ENCODE results near the gene EYA2.

The EYA2 gene

DNA sequence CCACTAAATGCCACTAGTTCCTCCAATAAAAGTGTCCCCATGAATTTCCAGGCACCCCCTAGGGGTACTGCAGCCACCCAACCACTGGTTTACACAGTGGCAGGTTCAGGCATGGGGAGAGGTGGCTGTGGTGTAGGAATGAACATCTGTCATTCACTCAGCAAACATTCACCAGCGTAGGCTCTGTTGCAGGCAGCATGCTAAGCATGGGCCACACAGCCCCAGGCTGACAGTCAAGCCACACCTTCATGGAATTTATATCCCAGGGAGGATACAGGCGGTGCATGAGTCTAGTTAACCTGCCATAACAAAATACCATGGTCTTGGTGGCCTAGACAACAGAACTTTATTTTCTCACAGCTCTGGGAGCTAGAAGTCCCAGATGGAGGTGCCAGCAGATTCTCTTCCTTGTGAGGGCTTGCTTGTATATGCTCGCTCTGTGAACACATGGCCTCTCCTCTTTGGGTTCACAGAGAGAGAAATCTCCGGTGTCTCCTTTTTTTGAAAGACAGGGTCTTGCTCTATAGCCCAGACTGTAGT, 135.7 kb downstream of the EYA2 start:
- no peak overlapping the region for H3K27ac ChIP-seq (ENCODE audit: low read depth in 2 of 2, low read length in 2 of 2)
- H3K36me3 ChIP-seq (ENCODE audit: control insufficient read depth in 2 of 2, insufficient read depth in 2 of 2, low read length in 2 of 2) = peaks cover 4 to 10% of the 10 kb centered on the region in 2 donors
- H3K27me3 ChIP-seq (ENCODE audit: control insufficient read depth in 2 of 2, insufficient read depth in 2 of 2, low read length in 2 of 2) = no peaks in the 10 kb centered on the region

DNA sequence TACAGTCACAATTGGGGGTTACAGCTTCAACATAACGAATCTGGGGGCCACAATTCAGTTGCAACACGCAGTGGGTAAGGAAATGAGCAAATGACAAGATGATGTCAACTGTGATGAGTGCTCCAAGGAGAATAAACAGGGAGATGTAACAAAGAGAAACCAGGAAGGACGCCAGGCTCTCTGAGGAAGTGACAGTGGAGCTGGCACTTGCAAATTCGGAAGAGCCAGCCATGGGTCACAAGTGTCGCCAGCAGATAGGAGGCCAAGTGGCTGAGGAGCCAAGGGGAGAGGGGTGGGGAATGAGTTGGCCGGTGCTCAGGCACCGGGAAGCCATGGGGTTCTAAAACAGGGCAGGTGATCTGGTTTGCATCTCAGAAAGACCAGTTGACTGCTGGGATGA, 136.4 kb downstream of the EYA2 start:
- Histone ChIP-seq H3K9ac (ENCODE audit: low read depth in 1 of 2, low read length in 2 of 2) (no peak overlapping the region), H3K36me3 (ENCODE audit: control insufficient read depth in 2 of 2, insufficient read depth in 2 of 2, low read length in 2 of 2) (peaks cover 4 to 10% of the 10 kb centered on the region in 2 donors), H3K27ac (ENCODE audit: low read depth in 2 of 2, low read length in 2 of 2) (no peak overlapping the region), H3K27me3 (ENCODE audit: control insufficient read depth in 2 of 2, insufficient read depth in 2 of 2, low read length in 2 of 2) (no peaks in the 10 kb centered on the region), H3K9me3 (ENCODE audit: control insufficient read depth in 2 of 2, low read length in 2 of 2) (peaks cover 0 to 3% of the 10 kb centered on the region in 2 donors), H3K4me3 (ENCODE audit: low read length in 2 of 2) (no peak overlapping the region), H3K4me1 (ENCODE audit: control insufficient read depth in 2 of 2, insufficient read depth in 2 of 2, low read length in 2 of 2) (no peaks in the 10 kb centered on the region)

More for the DNA sequence above, 135.7 kb downstream of the EYA2 start:
- Histone ChIP-seq H3K4me3 (ENCODE audit: low read length in 2 of 2) (no peak overlapping the region), H3K4me1 (ENCODE audit: control insufficient read depth in 2 of 2, insufficient read depth in 2 of 2, low read length in 2 of 2) (no peaks in the 10 kb centered on the region), H3K9me3 (ENCODE audit: control insufficient read depth in 2 of 2, low read length in 2 of 2) (peaks cover 0 to 3% of the 10 kb centered on the region in 2 donors), H3K9ac (ENCODE audit: low read depth in 1 of 2, low read length in 2 of 2) (no peak overlapping the region)

DNA sequence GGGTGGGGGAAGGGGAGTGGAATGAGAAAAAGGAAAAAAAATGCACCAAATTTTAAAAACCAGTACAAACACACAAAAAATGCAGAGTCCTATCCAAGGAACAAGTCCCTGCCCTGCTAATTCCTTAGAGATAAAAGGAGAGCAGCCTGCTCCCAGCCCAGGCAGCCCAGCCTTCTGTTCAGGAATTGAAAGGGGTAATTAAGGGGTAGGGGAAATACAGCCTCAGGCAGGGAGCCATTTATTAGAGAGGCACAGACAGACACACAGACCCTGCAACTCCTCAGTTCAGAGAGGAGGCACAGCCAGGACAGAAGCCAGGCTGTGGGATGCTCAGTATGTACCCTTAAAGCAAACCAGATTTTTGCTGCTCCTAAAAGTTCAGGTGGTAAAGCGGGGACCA, 137.2 kb downstream of the EYA2 start:
- Histone ChIP-seq H3K4me1 (ENCODE audit: control insufficient read depth in 2 of 2, insufficient read depth in 2 of 2, low read length in 2 of 2) (no peaks in the 10 kb centered on the region), H3K27me3 (ENCODE audit: control insufficient read depth in 2 of 2, insufficient read depth in 2 of 2, low read length in 2 of 2) (no peaks in the 10 kb centered on the region), H3K9ac (ENCODE audit: low read depth in 1 of 2, low read length in 2 of 2) (no peak overlapping the region), H3K27ac (ENCODE audit: low read depth in 2 of 2, low read length in 2 of 2) (no peak overlapping the region), H3K4me3 (ENCODE audit: low read length in 2 of 2) (no peak overlapping the region), H3K9me3 (ENCODE audit: control insufficient read depth in 2 of 2, low read length in 2 of 2) (peaks cover 0 to 3% of the 10 kb centered on the region in 2 donors), H3K36me3 (ENCODE audit: control insufficient read depth in 2 of 2, insufficient read depth in 2 of 2, low read length in 2 of 2) (peaks cover 4 to 10% of the 10 kb centered on the region in 2 donors)

DNA sequence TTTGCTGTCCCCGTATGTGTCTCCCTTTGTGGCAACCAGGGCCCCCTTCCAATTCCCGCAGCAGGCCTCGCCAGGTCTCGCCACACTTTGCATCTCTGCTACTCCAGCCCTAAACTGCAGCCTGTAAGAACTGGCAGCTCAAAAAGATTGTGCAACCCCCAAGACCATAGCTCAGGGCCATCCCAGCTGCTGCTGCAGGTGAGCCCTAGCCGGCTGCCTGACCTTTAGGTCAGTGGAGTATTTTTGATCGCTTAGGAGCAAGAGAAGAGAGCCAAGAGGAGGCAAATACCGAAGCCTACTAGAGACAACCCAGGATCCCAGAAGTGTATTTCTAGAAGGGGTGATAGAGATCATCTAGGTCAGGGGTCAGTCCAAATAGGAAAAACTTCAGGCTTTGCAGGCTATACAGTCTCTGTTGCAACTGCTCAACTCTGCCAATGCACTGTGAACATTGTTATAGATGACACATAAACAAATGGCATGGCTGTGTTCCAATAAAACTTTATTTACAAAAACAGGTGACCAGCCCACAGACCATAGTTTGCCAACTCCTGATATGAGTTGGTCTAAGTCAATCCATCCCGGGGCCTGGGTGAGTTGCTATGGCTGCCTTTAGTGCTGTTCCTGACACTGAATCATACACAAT, 138.4 kb downstream of the EYA2 start:
- Histone ChIP-seq H3K4me1 (ENCODE audit: control insufficient read depth in 2 of 2, insufficient read depth in 2 of 2, low read length in 2 of 2) (no peaks in the 10 kb centered on the region), H3K27ac (ENCODE audit: low read depth in 2 of 2, low read length in 2 of 2) (no peak overlapping the region), H3K27me3 (ENCODE audit: control insufficient read depth in 2 of 2, insufficient read depth in 2 of 2, low read length in 2 of 2) (no peaks in the 10 kb centered on the region), H3K4me3 (ENCODE audit: low read length in 2 of 2) (no peak overlapping the region), H3K9me3 (ENCODE audit: control insufficient read depth in 2 of 2, low read length in 2 of 2) (peaks cover 0 to 3% of the 10 kb centered on the region in 2 donors), H3K9ac (ENCODE audit: low read depth in 1 of 2, low read length in 2 of 2) (no peak overlapping the region), H3K36me3 (ENCODE audit: control insufficient read depth in 2 of 2, insufficient read depth in 2 of 2, low read length in 2 of 2) (peaks cover 4 to 9% of the 10 kb centered on the region in 2 donors)

DNA sequence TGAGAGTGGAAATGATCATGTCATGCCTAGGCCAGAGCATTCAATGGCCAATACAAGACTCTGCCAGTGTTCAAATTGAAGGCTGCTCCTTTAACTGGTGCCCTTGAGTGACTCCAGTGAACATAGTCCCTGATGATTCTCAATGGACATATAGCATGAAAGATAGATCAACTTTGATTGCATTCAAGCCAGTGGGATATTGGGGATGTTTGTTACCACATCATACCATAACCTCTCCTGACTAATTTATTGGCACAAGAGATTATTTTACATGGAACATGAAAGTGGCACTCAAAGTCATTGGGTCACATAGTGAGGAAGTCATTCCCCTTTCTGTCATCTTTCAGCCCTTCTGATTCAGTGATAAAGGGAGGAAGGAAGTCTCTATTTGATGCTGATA, 139.0 kb downstream of the EYA2 start:
- Histone ChIP-seq H3K27me3 (ENCODE audit: control insufficient read depth in 2 of 2, insufficient read depth in 2 of 2, low read length in 2 of 2) (no peaks in the 10 kb centered on the region), H3K4me1 (ENCODE audit: control insufficient read depth in 2 of 2, insufficient read depth in 2 of 2, low read length in 2 of 2) (no peaks in the 10 kb centered on the region), H3K9ac (ENCODE audit: low read depth in 1 of 2, low read length in 2 of 2) (no peak overlapping the region), H3K36me3 (ENCODE audit: control insufficient read depth in 2 of 2, insufficient read depth in 2 of 2, low read length in 2 of 2) (peaks cover 0 to 3% of the 10 kb centered on the region in 2 donors), H3K9me3 (ENCODE audit: control insufficient read depth in 2 of 2, low read length in 2 of 2) (no peaks in the 10 kb centered on the region), H3K27ac (ENCODE audit: low read depth in 2 of 2, low read length in 2 of 2) (no peak overlapping the region), H3K4me3 (ENCODE audit: low read length in 2 of 2) (no peak overlapping the region)

DNA sequence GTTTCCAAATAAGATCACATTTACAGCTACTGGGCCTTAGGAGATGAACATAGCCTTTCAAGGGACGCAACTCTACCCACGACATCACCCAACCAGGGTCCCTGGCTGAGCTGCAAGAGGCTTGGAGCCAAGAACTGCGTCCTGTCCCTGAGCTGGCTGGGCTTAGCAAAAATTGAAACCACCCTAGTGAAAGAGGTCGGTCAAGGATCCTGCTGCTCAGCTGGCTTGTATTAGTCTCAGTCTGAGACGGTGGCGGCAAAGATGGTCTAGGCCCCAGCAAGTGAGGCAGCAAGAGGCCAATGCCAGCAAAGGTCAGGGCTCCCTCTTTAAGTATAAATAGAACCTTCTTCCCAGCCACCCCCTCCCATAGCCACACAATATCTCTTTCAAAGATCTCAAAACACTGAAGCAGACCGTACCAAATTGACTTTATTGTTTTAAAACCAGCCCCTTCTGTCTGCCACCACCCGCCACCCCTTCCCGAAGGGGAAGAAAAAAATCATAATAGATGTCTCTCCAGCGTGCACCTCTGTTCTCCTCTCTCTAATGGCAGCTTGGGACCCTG, 140.5 kb downstream of the EYA2 start:
- H3K27me3 ChIP-seq (ENCODE audit: control insufficient read depth in 2 of 2, insufficient read depth in 2 of 2, low read length in 2 of 2) = no peaks in the 10 kb centered on the region
- no peak overlapping the region for H3K4me3 ChIP-seq (ENCODE audit: low read length in 2 of 2)
- no peak overlapping the region for H3K9ac ChIP-seq (ENCODE audit: low read depth in 1 of 2, low read length in 2 of 2)
- H3K27ac ChIP-seq (ENCODE audit: low read depth in 2 of 2, low read length in 2 of 2) = no peak overlapping the region
- no peaks in the 10 kb centered on the region for H3K9me3 ChIP-seq (ENCODE audit: control insufficient read depth in 2 of 2, low read length in 2 of 2)
- peaks cover 0 to 2% of the 10 kb centered on the region in 2 donors for H3K36me3 ChIP-seq (ENCODE audit: control insufficient read depth in 2 of 2, insufficient read depth in 2 of 2, low read length in 2 of 2)
- no peaks in the 10 kb centered on the region for H3K4me1 ChIP-seq (ENCODE audit: control insufficient read depth in 2 of 2, insufficient read depth in 2 of 2, low read length in 2 of 2)

DNA sequence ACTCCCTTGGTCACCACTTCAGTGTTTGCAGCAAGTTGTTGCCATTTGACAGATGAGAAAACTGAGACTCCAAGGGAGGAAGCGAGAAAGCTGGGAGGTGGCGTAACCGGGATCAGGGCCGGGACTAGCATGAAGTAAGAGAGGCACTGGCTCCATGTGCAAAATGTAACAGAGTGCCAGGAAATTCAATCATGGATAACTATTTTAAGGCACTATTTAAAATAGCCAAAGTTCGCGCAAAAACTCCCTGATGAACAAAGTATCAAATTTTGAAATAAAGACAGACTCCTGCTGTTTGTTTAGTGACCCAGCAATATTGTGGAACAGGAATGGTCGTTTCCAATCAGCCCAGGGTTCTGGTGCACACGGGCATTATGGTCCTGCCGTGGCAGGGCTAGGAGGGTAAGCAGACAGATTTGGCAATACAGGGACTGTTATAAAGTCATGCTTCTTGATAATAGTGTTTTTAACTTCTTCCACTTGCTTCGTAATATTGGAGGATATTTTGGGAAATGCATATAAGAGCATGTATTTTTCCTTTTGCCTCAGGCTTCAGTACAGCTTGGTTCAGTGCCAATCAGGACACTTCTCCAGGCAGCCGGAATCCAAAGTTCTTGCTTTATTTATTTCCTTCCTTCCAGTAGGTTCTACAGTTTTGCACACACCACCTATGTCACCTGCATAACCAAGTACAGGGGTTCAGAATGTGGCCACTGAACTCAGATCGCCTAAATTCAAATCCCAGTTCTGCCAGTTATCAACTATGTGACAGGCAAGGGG, 141.6 kb downstream of the EYA2 start:
- Histone ChIP-seq H3K36me3 (ENCODE audit: control insufficient read depth in 2 of 2, insufficient read depth in 2 of 2, low read length in 2 of 2) (peaks cover 0 to 2% of the 10 kb centered on the region in 2 donors), H3K4me3 (ENCODE audit: low read length in 2 of 2) (no peak overlapping the region), H3K27ac (ENCODE audit: low read depth in 2 of 2, low read length in 2 of 2) (no peak overlapping the region), H3K9ac (ENCODE audit: low read depth in 1 of 2, low read length in 2 of 2) (no peak overlapping the region), H3K9me3 (ENCODE audit: control insufficient read depth in 2 of 2, low read length in 2 of 2) (no peaks in the 10 kb centered on the region), H3K4me1 (ENCODE audit: control insufficient read depth in 2 of 2, insufficient read depth in 2 of 2, low read length in 2 of 2) (no peaks in the 10 kb centered on the region), H3K27me3 (ENCODE audit: control insufficient read depth in 2 of 2, insufficient read depth in 2 of 2, low read length in 2 of 2) (peaks cover 0 to 5% of the 10 kb centered on the region in 2 donors)

DNA sequence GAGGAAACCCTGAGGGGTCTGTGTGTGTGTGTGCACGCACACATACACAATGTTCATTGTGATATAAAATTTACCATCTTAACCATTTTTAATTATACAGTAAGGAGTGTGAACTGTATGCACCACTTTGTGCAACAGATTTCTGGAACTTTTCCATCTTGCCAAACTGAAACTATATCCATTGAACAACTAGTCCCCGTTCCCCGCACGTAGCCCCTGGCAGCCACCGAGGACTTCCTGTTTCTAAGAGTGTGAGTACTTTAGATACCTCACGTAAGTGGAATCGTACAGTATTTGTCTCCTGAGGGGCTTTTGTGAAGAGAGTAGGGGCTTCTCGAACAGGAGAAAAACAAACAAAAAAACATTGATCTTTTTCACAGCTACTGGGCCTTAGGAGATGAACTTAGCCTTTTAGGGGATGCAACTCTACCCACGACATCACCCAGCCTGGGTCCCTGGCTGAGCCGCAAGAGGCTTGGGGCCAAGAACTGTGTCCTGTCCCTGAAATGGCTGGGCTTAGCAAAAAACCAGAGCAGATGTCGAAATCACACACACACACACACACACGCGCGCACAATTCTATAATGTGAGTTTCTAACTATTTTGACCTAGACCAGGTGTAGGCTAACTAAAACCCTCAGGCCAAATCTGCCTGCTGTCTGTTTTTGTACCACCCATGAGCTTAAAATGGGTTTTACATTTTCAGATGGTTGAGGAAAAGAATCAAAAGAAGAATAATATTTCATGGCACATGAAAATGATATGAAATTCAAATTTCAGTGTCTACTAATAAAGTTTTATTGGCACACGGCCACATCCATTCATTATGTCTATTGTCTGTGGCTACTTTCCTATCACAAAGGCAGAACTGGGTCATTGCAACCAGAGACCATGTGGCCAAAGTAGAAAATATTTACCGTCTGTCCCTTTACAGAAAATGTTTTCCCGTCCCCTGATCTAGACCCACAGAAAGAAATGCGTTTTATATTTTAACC, 144.2 kb downstream of the EYA2 start:
- H3K9ac ChIP-seq (ENCODE audit: low read depth in 1 of 2, low read length in 2 of 2) = no peak overlapping the region
- no peaks in the 10 kb centered on the region for H3K9me3 ChIP-seq (ENCODE audit: control insufficient read depth in 2 of 2, low read length in 2 of 2)
- H3K36me3 ChIP-seq (ENCODE audit: control insufficient read depth in 2 of 2, insufficient read depth in 2 of 2, low read length in 2 of 2) = peaks cover 0 to 2% of the 10 kb centered on the region in 2 donors
- H3K4me1 ChIP-seq (ENCODE audit: control insufficient read depth in 2 of 2, insufficient read depth in 2 of 2, low read length in 2 of 2) = no peaks in the 10 kb centered on the region
- H3K27ac ChIP-seq (ENCODE audit: low read depth in 2 of 2, low read length in 2 of 2) = no peak overlapping the region
- peaks cover 0 to 5% of the 10 kb centered on the region in 2 donors for H3K27me3 ChIP-seq (ENCODE audit: control insufficient read depth in 2 of 2, insufficient read depth in 2 of 2, low read length in 2 of 2)
- no peak overlapping the region for H3K4me3 ChIP-seq (ENCODE audit: low read length in 2 of 2)

DNA sequence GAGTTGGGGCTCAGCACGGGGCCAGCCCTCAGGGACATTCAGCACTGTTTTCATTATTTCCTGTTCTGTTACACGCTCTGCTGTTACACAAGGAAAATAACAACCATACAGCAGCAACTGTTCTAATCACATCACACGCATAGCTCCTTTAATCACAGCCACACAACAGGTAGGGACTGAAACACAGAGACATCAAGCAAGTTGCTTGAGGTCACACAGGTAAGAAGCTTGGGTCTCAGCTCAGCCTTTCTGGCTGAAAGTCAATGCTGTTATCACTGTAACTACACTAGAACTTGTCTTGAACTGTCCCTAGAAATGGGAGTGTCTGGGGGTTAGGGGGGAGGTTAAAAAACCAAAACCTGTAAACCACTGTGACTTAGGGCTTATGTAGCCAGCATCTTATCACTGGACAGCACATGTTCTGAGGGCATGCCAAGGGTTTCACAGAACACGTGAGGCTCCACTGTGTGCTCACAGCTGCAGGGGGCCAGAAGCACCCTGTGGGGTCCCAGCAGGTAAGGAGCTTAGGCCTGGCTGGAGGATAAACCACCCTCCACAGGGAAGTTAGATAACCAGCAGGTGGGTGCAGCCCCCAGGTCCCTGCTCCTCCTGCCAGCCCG, 146.0 kb downstream of the EYA2 start:
- Histone ChIP-seq H3K9me3 (ENCODE audit: control insufficient read depth in 2 of 2, low read length in 2 of 2) (peaks cover 0 to 2% of the 10 kb centered on the region in 2 donors), H3K4me1 (ENCODE audit: control insufficient read depth in 2 of 2, insufficient read depth in 2 of 2, low read length in 2 of 2) (no peaks in the 10 kb centered on the region), H3K27me3 (ENCODE audit: control insufficient read depth in 2 of 2, insufficient read depth in 2 of 2, low read length in 2 of 2) (peaks cover 0 to 5% of the 10 kb centered on the region in 2 donors), H3K36me3 (ENCODE audit: control insufficient read depth in 2 of 2, insufficient read depth in 2 of 2, low read length in 2 of 2) (peaks cover 0 to 3% of the 10 kb centered on the region in 2 donors), H3K27ac (ENCODE audit: low read depth in 2 of 2, low read length in 2 of 2) (no peak overlapping the region), H3K9ac (ENCODE audit: low read depth in 1 of 2, low read length in 2 of 2) (no peak overlapping the region), H3K4me3 (ENCODE audit: low read length in 2 of 2) (no peak overlapping the region)

Measured in mucosa of rectum (tissue), 2 donors.